Body of pancreas (tissue), 4 donors: ENCODE results near the gene CROCC2. TPM values are rescaled to one million over a fixed set of nuclear protein-coding genes. Genes with fewer than 3 reads are reported as not detected.

ENCODE experiments used
- ATAC-seq: fragments of 150-250 bp; one replicate; pipeline ENCODE4 v1.9.1; 2016
- DNase-seq, 4 donors: peaks; one replicate each; pipeline ENCODE4 v3.0.0-alpha.2; 2019
- H3K27ac ChIP-seq, 4 donors: fragments of 200-600 bp; sonication (generic); 1 replicate in 3 of 4; 2 replicates in 1 of 4; pipeline versions ENCODE4 v1.5.1 to v1.6.1; 2016 to 2019; ENCODE audit warnings: mild to moderate bottlenecking in 1 of 4, mixed read lengths in 1 of 4, moderate library complexity in 1 of 4
- H3K27me3 ChIP-seq, 2 donors: fragments of 200-600 bp; sonication (generic); one replicate each; pipeline ENCODE4 v1.6.0; 2016; ENCODE audit warnings: mild to moderate bottlenecking in 1 of 2
- H3K36me3 ChIP-seq, 2 donors: fragments of 200-600 bp; sonication (generic); replicated peaks in 1 of 2; 2 replicates each; pipeline ENCODE4 v1.5.1; 2016; ENCODE audit warnings: low read depth in 2 of 2; ENCODE audit not compliant: insufficient read depth in 1 of 2
- H3K4me1 ChIP-seq: fragments of 200-600 bp; sonication (generic); one replicate; pipeline ENCODE4 v1.6.0; 2016
- H3K4me3 ChIP-seq, 2 donors: fragments of 200-600 bp; sonication (generic); 1 replicate in 1 of 2; 2 replicates in 1 of 2; pipeline ENCODE4 v1.5.1; 2016 to 2019
- H3K9me3 ChIP-seq, 3 donors: fragments of 200-600 bp; sonication (generic); 1 replicate in 2 of 3; 2 replicates in 1 of 3; pipeline ENCODE4 v1.5.1; 2016
- CTCF ChIP-seq, 7 experiments: fragments of 450-650 bp in 4 of 7; fragments of 200-600 bp in 3 of 7; sonication (generic) in 3 of 7; IDR thresholded peaks; one replicate each; pipeline ENCODE4 v1.5.1; 2016 to 2019; ENCODE audit warnings: antibody characterized with exemption in 7 of 7
- POLR2A ChIP-seq, 3 donors: fragments of 450-650 bp; IDR thresholded peaks; one replicate each; pipeline ENCODE4 v1.6.1; 2016; ENCODE audit warnings: antibody characterized with exemption in 3 of 3, mild to moderate bottlenecking in 2 of 3
- WGBS, 2 donors: methylation state at CpG; one replicate each; pipeline ENCODE4 v1.1.5; 2017; 5-methylcytosine and 5-hydroxymethylcytosine counted together
- intact Hi-C: fragments of 100-400 bp; cut with DNase I; formaldehyde crosslinking; loops from one replicate; pipeline ENCODE4 v1.15.1; 2023
- total RNA-seq, 2 donors: library from RNA; depleted of rRNA; stranded (reverse); fragments of >200 nt; gene quantifications; one replicate each; pipeline ENCODE4 v1.1.0, GENCODE V29; 2016

CROCC2 gene
- total RNA-seq, 2 donors from 2014 or later: under 0.01 TPM; not detected in 1

- ATAC-seq (no peak), DNase-seq (no peak)
- intact Hi-C loops: no loop called here
- no peak overlapping the region for H3K27ac ChIP-seq
- no peaks in the 10 kb centered on the region for H3K9me3 ChIP-seq
- no peaks in the 10 kb centered on the region for H3K36me3 ChIP-seq
- TF ChIP-seq CTCF (IDR thresholded peaks at IDR 0.05): no peak
- H3K4me3 ChIP-seq: no peak overlapping the region
- no peaks in the 10 kb centered on the region for H3K27me3 ChIP-seq
- 79 to 100% methylated on average over 1 to 6 of the region's 7 CpGs for WGBS, 2 donors
- no peaks in the 10 kb centered on the region for H3K4me1 ChIP-seq
These were observed 41.5 kb downstream of the CROCC2 start for GRCh38 chr2:240947607-240948006.

DNA sequence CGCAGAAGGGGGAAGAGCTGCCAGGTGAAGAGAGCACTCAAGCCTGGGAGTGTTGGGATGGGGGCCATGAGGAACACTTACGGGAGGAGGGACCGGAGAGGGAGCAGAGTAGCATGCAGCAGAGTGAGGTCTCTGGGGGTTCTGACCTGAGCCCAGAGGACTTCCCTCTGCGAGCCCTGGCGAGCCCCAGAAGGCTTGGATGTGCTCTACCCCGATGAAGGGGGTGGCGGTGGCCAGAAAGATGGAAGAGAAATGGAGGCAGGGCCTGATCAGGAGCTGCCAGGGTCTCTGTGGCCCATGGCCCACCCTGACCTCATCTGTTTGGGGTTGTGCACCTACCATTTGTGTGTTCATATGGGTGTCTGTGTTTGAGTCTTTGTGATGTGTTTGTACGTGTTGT, 42.0 kb downstream of the CROCC2 start:
- intact Hi-C loops: no loop called here
- Histone ChIP-seq H3K27me3 (no peaks in the 10 kb centered on the region), H3K27ac (no peak overlapping the region), H3K4me1 (no peaks in the 10 kb centered on the region), H3K9me3 (no peaks in the 10 kb centered on the region), H3K36me3 (no peaks in the 10 kb centered on the region), H3K4me3 (no peak overlapping the region)
- no peak for ATAC-seq
- TF ChIP-seq CTCF (IDR thresholded peaks at IDR 0.05): no peak
- TF ChIP-seq POLR2A (IDR thresholded peaks at IDR 0.05): no peak
- WGBS, 2 donors: 84 to 91% methylated on average over 8 of the region's 8 CpGs
- DNase-seq: no peak

GRCh38 chr2:240948905-240949790, 43.0 kb downstream of the CROCC2 start:
- intact Hi-C loops: no loop called here
- no peak overlapping the region for H3K4me3 ChIP-seq
- DNase-seq (peak in 1 of 4 donors; percentile 10), ATAC-seq (no peak)
- H3K4me1 ChIP-seq: no peaks in the 10 kb centered on the region
- 83 to 84% methylated on average over 17 to 20 of the region's 23 CpGs for WGBS, 2 donors
- no peak overlapping the region for H3K27ac ChIP-seq
- H3K36me3 ChIP-seq: no peaks in the 10 kb centered on the region
- no peaks in the 10 kb centered on the region for H3K27me3 ChIP-seq
- no peak for TF ChIP-seq POLR2A (IDR thresholded peaks at IDR 0.05)
- TF ChIP-seq CTCF (IDR thresholded peaks at IDR 0.05): no peak
- no peaks in the 10 kb centered on the region for H3K9me3 ChIP-seq

GRCh38 chr2:240949791-240950705, 43.9 kb downstream of the CROCC2 start:
- intact Hi-C loops: no loop called here
- H3K4me3 ChIP-seq: no peak overlapping the region
- H3K4me1 ChIP-seq: no peaks in the 10 kb centered on the region
- no peak for DNase-seq
- no peak overlapping the region for H3K27ac ChIP-seq
- ATAC-seq: no peak
- no peaks in the 10 kb centered on the region for H3K36me3 ChIP-seq
- H3K9me3 ChIP-seq: no peaks in the 10 kb centered on the region
- 82 to 86% methylated on average over 12 to 13 of the region's 14 CpGs for WGBS, 2 donors
- TF ChIP-seq POLR2A (IDR thresholded peaks at IDR 0.05) (no peak), CTCF (IDR thresholded peaks at IDR 0.05) (no peak)
- H3K27me3 ChIP-seq: no peaks in the 10 kb centered on the region
